ELF-1 (cell line): ENCODE data around the gene MKNK2.
A peak's percentile ranks its signal among the peaks of the same experiment; 100 is the strongest.

Experiments used
- DNase-seq: peaks from one replicate; pipeline ENCODE4 v3.0.0-alpha.2; 2016; ENCODE audit warnings: low read depth, low spot score

MKNK2 gene

DNA sequence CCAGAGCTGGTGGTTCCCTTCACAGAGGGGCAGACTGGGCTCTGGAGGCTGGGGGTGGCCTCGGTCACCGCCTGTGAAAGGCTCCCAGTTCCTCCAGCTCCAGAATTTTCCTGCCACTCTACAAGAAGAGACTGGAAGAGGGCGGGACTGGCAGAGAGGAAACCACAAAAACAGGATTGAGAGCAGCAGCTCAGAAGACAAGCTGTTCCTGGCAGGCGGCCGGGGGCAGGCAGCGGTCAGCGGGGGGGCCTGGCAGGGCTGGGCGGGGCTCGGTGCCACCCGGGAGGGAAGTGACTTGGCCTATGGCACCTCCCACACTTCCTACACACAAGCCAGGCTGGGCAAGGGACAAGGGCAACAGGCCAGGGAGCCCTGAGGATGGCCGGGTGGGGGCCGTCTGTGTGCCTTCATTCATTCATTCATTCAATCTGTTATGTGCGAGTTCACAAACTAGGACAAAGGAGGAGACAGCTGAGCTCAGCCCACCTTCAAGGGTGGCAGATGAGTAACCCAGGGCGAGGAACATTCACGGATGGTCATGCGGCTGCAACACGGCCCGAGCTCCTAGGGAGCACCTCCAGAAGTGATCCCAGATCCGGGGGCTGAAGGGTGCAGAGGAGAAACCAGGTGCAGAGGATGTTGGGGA lies 18.6 kb downstream of the MKNK2 start:
- no peak for DNase-seq

DNA sequence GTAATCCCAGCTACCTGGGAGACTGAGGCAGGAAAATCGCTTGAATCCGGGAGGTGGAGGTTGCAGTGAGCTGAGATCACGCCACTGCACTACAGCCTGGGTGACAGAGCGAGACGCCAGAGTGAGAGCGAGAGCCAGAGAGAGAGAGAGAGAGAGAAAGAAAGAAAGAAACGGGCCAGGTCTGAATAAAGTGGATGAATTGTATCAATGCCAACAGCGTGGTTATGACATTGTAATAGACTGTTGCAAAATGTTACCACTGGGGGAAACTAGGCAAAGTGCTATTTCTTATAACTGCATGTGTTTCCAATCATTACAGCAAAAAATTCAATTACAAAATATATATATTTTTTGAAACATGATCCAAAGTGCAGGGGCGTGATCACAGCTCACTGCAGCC lies 23.7 kb downstream of the MKNK2 start:
- no peak for DNase-seq

DNA sequence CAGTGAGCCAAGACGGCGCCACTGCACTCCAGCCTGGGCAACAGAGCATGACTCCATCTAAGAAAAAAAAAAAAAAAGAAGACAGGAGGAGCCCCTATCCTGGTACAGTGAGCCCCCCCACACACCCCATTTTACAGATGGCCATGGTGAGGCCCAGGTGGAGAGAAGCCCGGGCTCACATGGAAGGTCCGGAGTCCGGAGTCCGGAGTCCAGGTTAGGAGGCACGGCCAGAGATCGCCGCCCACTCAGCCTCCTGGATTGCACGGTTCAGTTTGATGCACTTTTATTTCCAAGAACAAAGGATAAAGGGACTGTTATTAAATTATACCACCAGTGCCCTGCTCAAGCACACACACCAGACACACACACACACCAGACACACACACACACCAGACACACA lies 24.3 kb downstream of the MKNK2 start:
- no peak for DNase-seq

DNA sequence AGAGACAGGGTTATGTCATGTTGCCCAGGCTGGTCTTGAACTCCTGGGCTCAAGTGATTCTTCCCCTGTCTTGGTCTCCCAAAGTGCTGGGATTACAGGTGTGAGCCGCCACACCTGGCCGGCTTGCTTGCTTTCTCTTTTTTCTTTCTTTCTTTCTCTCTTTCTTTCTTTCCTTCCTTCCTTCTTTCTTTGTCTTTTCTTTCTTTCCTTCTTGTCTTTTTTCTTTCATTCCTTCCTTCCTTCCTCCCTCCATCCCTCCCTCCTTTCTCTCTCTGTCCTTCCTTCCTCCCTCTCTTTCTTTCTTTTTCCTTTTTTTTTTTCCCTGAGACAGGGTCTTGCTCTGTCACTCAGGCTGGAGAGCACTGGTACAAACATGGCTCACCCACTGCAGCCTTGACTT lies 28.8 kb downstream of the MKNK2 start:
- no peak for DNase-seq

DNA sequence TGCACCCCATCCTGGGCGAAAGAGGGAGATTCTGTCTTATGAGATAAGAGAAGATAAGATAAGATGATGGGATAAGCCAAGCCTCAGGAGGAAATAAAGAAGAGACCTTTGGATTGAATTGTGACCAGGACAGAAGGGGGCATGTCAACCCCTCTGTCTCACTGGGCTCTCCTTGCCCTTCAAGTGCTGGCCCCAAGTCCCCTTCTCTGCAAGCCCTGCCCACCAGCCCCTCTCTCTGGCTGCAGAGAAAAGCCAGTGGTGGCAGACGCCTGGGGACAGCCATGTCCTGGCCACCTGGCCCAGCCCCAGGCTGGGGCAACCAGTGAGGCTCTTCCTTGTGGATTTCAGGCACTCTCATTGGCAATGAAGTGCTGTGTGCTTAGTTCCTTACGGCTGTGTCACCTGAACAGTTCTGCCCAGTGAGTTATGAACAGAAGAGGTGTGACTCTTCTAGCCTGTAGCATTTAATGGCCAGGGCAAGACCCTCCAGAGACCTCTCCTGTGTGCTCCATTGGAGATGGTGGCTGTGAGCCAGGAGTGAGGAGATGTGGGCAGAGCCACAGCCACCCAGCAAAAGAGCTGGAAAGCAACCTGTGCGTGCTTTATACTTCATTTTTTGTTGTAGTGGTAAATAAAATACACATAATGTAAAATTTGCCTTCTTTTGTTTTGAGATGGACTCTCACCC lies 29.4 kb downstream of the MKNK2 start:
- no peak for DNase-seq

DNA sequence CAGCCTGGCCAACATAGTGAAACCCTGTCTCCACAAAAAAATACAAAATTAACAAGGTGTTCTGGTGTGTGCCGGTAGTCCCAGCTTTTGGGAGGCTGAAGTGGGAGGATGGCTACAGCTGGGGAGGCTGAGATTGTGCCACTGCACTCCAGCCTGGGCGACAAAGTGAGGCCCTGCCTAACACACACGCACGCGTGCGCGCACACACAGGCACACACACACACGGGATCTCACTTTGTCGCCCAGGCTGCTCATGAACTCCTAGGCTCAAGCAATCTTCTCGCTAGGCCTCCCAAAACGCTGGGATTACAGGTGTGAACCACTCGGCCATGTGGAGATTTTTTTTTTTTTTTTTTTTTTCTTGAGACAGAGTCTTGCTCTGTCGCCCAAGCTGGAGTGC lies 32.3 kb downstream of the MKNK2 start:
- DNase-seq, result no peak

DNA sequence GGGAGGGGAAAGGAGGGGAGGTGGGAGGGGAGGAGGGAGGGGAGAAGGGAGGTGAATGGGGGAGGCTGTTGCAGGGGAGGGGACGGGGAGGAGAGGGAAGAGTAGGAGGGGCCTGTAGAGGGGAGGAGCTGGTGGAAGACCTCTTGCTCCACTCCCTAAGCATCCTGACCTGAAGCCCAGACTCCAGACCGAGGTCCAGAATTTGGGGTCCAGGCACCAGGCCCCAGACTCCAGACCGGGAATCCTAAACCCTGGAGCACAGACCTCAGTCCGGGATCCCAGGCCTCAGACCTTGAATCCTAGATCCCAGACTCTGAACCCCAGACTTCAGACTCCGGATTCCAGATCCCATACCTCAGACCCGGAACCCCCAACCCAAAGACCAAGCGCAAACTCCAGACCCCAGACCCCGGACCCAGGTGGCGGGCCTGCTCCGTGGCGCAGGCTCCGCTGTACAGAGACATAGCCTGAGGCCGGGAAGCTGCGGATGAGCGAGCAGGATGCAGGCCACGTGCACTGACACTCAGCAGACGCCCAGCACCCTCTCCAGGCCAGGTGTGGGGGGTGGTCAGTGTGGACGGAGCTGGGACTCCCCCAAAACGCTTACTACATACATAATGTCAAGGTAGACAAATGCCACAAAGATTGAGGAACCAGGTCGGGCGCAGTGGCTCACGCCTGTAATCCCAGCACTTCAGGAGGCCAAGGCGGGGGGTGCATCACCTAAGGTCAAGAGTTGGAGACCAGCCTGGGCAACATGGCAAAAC lies 34.8 kb downstream of the MKNK2 start:
- DNase-seq, result peak; percentile 44

DNA sequence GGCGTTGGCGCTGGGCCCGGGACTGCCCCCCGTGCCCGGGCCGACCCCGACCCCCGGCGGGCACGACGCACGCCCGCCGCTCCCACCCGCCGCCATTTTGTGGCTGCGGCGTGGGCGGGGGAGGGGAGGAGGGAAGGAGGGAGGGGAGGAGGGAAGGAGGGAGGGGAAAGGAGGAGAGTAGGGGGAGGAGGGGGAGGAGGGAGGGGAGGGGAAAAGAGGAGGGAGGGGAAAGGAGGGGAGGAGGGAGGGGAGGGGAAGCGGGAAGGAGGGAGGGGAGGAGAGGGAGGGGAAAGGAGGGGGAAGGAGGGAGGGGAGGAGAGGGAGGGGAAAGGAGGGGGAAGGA lies 35.5 kb downstream of the MKNK2 start, which contains the start of gene BTBD2:
Gene BTBD2, minus strand, starts transcription at position 107 of the 343 bp plus-strand sequence. Its CDS starts 11 bp downstream, at position 96.
- DNase-seq, result no peak

DNA sequence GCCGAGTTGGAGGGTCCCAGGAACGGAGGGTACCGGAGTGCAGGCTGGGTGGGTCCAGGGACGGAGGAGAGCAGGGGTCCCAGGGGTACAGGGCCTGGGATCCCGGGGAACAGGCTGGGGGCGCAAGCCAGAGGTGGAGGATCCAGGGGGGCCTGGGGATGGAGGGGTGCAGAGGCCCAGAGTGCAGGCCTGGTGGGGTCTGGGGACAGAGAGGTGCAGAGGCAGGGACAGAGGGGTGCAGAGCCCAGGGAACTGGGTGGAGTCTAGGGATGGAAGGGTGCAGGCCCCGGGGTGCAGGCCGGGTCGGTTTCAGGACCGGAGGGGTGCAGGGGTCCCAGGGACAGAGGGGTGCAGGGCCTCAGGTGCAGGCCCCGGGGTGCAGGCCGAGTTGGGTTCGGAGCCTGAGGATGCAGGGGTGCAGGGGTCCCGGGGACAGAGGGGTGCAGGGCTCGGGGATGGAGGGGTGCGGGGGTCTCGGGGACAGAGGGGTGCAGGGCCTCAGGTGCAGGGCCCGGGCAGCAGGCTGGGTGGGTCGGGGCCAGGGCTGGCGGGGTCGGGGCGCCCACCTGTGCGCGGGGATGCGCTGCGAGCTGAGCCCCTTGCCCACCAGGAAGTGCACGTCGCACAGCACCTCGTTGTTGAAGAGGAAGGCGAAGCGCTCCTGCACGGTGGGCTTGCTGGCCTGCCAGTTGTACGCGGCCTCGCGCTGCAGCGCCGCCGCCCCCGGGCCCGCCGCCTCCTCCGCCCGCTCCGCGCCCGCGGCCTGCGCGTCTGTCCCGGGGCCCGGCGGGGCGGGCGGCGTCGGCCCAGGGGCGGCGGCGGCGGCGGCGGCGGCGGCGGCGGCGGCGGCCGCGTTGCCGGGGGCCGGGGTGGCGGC lies 36.1 kb downstream of the MKNK2 start:
- DNase-seq, result no peak

DNA sequence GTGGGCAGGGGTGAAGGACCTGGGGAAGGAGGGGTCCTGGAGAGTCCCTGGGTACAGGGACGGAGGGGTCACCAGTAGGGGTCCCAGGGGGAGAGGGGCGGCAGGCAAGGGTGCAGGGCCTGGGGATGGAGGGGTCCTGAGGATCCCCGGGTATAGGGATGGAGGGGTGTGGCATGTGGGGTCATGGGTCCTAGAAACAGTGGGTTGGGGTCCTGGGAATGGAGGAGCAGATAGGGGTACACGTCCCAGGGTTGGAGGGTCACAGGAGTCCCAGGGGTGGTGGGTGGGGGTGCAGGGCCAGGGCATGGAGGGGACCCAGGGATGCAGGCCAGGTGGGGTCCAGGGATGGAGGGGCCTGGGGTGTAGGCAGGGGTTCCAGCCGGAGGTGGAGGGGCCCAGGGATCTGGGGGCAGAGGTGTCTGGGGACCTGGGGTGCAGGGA lies 36.9 kb downstream of the MKNK2 start:
- DNase-seq, result no peak

DNA sequence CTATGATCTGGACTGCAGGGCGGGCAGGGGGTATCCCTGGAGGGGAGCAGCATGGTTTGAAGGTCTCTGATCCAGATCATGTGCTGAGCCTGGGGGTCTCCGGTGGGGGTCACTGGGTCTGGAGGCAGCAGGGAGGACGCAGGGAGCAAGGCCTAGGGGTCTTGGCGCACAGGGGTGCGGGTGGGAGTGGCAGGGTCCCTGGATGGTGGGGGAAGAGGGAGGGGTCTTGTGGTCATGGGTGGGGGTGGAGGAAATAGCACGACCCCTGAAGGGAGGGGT lies 37.4 kb downstream of the MKNK2 start:
- DNase-seq, result no peak

DNA sequence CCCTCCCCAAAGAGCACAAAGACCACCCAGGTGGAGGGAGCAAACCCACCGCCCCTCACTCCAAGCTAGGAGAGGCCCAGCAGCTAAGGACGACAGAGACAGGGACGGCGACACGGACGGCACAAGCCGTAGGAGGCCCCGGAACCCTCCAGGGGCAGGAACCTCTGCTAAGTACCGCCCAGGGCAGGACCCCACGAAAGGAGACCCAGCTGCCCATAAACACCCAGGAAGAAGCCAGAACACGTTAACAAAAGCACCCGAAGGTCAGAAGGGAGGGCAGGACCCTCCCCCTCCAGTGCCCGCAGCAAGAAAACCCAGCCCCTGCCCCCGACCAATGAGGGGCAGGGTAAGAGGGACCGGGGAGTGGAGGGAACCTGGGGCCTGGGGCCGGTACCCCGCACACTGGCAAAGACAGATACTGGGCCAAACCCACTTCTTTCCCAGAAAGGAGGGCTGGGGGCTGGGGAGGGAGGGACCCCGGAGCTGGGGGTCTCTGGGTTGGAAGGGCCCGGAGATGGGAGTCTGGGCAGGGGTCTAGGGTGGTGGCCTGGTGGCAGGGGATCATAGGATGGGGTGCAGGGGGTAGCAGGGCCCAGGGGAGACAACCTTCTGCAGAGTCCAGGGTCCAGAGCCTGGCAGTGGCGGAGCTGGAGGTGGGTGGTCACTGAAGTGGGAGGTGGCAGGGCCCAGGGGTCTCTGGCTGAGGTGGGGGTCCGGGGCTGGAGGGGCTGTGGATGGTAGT lies 37.9 kb downstream of the MKNK2 start:
- DNase-seq, result no peak

DNA sequence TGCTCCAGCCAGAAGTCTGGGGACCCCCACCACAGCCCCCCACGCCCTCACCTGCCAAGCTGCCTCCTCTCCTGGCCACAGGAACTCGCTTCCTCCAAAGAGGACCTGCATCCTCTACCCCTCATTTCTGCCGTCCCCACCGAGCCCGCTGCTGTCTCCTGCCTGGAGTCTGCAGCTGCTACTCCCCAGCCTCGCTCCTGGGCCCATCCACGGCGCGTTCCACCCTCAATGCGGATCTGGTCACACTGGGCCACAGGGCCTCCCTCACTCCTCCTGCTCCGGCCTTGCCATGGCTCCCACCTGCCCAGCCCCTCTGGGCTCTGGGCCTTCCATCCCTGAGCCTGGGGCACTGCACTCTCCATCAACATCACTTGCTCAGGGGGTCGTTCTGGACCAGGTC lies 39.9 kb downstream of the MKNK2 start:
- DNase-seq, result no peak

DNA sequence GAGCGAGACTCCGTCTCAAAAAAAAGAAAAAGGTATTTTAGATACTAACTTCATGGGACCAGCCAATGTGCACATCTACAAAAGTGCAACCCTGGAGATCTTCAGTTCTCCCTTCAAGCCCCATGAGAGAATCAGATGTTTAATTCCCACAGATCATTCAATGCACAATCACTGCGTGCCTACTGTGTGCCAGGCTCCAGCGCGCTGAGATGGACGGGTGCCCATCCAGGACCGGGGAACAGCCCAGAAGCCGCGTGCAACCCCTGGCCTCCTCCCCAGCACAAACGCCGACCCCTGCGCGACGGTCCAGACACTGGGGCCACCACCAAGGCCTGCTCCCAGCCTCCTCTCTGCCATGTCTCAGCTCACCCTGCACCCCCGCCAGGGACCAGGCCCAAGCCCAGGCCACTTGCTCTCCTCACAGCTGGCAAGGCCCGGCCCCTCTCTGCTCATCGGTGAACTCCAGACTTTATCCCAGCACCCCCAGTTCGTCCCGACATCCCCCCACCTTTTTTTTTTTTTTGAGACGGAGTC lies 40.8 kb downstream of the MKNK2 start:
- no peak for DNase-seq

DNA sequence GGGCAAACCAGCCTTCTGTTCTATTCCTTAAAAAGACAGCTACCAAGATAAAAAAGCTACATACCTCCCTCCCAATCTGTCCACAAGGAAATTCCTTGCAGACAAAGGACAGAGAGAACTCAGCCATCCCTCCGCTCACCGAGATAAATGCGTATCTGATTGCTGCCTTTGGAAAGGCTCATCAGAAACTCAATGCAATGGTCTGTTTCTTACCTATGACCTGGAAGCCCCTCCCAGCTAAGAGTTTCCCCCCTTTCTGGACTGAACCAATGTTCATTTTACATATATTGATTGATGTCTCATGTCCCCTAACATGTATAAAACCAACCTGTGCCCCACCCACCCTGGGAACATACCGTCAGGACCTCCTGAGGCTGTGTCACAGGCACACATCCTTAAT lies 47.2 kb downstream of the MKNK2 start:
- peak; percentile 56 for DNase-seq

DNA sequence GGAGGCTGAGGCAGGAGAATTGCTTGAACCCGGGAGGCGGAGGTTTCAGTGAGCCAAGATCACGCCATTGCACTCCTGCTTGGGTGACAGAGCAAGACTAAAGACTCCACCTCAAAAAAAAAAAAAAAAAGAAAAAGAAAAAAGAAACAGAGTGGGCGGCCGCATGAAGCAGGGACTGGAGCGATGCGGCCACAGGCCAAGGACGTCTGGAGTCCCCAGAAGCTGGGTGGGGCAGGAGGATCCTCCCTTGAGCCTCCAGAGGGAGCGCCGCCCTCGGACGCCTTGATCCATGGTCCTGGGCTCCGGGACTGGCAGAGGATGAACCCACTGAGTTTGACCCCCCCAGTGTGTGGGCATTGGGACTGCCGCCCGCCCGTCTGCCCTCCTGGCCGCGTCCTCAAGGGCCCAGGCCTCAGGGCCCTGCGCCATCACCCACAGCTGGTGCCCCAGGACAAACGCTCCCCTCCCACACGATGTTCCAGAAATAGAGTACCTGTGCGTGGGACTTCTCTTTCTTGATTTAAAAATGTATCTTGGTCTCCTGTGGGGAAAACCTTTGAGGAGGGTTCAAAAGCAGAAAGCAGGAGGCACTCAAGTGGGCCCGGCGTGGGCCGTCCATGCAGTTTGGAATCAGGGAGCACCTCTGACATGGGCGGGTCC lies 51.1 kb downstream of the MKNK2 start:
- no peak for DNase-seq

DNA sequence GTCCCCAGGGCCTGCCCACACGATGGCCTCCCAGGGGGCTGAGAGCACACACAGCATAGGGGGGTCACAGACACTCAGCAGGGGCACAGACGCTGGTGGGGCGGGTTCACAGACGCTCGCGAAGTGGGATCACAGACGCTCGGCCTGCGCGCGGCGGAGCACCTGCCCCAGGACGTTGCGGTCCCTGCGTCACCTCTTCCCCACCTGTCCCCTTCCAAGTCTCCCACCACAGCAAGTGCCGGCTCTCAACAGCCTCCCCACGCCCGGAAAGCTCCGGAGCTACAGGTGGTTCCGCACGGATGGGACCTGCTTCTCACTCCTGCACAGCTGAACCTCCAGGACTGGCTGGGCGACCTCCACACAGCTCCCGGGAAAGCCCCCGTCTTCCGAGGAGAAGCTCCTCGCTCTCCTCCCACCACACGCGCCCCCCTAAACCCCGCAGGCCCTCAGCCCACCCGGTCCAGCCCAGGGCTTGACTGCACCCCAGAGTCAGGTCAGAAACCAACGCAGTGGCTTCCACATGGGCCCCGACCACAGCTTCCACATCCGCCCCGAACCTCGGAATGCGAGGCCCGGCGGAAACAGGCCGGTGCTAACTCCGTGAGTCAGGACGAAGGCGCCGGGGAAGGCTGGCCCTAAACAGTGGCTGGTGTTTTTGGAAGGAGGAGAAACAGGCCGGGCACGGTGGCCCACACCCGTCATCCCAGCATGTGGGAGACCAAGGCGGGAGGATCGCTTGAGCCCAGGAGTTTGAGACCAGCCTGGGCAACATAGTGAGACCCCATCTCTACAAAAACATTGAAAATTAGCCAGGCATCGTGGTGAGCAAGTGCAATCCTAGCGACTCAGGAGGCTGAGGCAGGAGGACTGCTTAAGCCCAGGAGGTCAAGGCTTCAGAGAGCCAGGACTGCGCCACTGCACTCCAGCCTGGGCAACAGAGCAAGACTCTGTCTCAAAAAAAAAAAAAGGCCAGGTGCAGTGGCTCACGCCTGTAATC lies 52.0 kb downstream of the MKNK2 start:
- DNase-seq, result no peak

DNA sequence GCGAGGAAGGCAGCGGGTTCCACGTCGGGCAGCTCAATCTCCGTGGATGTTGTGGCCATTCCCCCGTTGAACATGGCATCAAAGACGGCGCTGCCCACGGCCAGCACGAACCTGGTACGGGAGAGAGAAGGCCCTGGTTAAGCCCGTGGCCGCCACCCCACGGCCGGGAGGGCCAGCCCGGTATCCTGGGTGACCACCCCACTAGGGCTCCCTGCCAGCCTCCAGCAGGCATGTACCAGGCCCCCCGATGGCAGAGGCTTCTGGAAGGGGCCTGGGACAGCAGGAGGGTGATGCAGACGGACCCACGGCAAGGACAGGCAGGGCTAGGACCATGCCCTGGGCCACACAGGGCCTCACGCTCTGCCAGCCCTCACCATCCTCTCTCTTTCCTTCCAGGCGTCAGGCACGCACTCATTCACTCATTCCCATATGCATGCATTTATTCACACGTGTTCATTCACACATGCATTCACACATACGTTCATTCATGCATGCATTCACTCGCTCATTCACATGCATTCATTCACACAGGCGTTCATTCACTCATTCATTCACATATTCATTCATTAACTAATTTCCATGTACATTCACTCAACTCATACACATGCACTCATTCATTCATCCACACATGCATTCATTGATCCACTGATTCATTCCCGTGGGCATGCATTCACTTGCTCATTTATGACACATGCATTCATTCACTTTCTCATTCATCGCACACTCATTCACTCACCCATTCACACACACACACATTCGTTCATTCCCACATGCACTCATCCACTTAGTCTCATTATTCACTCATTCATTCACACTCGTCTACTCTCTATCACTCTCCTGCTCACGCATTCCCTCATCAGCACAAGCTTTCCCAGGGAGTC lies 53.5 kb downstream of the MKNK2 start:
- no peak for DNase-seq
